Right lobe of liver (tissue), 6 donors: ENCODE data around the gene FAM83C. TPM values are rescaled to one million over a fixed set of nuclear protein-coding genes. Genes with fewer than 3 reads are reported as not detected.

Experiments
- ATAC-seq, 4 donors: fragments of 200-7000 bp; cut with Tn5 transposase; one replicate each; pipeline ENCODE4 v1.9.1; 2020; ENCODE audit warnings: mild to moderate bottlenecking in 4 of 4, moderate library complexity in 4 of 4
- DNase-seq, 3 donors: peaks; one replicate each; pipeline ENCODE4 v3.0.0-alpha.2; 2020
- H3K27ac ChIP-seq, 3 donors: fragments of 200-600 bp; one replicate each; pipeline ENCODE4 v1.8.0; 2022
- H3K27me3 ChIP-seq, 2 donors: fragments of 200-600 bp; one replicate each; pipeline ENCODE4 v1.8.0; 2022
- H3K36me3 ChIP-seq, 4 donors: fragments of 200-600 bp; sonication (generic) in 1 of 4; one replicate each; pipeline versions ENCODE4 v1.5.1 to v1.8.0; 2017 to 2022; ENCODE audit warnings: control low read depth in 1 of 4
- H3K4me1 ChIP-seq, 4 donors: fragments of 200-600 bp; sonication (generic) in 1 of 4; one replicate each; pipeline versions ENCODE4 v1.5.1 to v1.8.0; 2017 to 2022; ENCODE audit warnings: control low read depth in 1 of 4
- H3K4me3 ChIP-seq, 3 donors: fragments of 200-600 bp; one replicate each; pipeline ENCODE4 v1.8.0; 2022
- H3K9me3 ChIP-seq, 4 donors: fragments of 200-600 bp; sonication (generic) in 1 of 4; one replicate each; pipeline versions ENCODE4 v1.5.1 to v1.8.0; 2017 to 2022; ENCODE audit warnings: control low read depth in 1 of 4
- CTCF ChIP-seq, 4 donors: fragments of 200-600 bp in 3 of 4; fragments of 450-650 bp in 1 of 4; IDR thresholded peaks; one replicate each; pipeline versions ENCODE4 v1.5.1 to v1.8.0; 2016 to 2022; ENCODE audit warnings: antibody characterized with exemption in 4 of 4, mild to moderate bottlenecking in 2 of 4
- POLR2A ChIP-seq: fragments of 450-650 bp; IDR thresholded peaks from one replicate; pipeline ENCODE4 v1.6.1; 2017; ENCODE audit warnings: antibody characterized with exemption, mild to moderate bottlenecking
- WGBS: methylation state at CpG from one replicate; pipeline ENCODE4 v1.1.6; 2018; ENCODE audit warnings: low coverage, low lambda C conversion rate; ENCODE audit not compliant: insufficient coverage; ENCODE audit errors: missing lambda C conversion rate; 5-methylcytosine and 5-hydroxymethylcytosine counted together
- intact Hi-C, 2 donors: fragments of 100-400 bp; cut with DNase I; formaldehyde crosslinking; loops; one replicate each; pipeline versions ENCODE4 v1.11.2 to v1.14.1; 2022
- total RNA-seq, 6 experiments: library from RNA; depleted of rRNA in 2 of 6; stranded (reverse); fragments of >200 nt in 2 of 6; fragmentation: NEBNext Ultra II Directional in 3 of 6; extraction: Animal tissue kit (Norgen Biotek cat#: 25700) in 3 of 6; gene quantifications; one replicate each; pipeline versions ENCODE4 v1.1.0 to v1.2.4, GENCODE V29; 2016 to 2023
- donor health status: DM: no; HTN: yes; CAD: no.
- donor health status: DM: no; HTN: no; CAD: no.
- donor health status: DM: no; HTN: no; CAD: no.
- donor health status: DM: no; HTN: yes; CAD: no.
- donor health status: DM: no; HTN: yes; CAD: no.

FAM83C gene
- total RNA-seq, 6 experiments from 2014 or later, result not detected

GRCh38 chr20:35300469-35301262, 8.4 kb upstream of the FAM83C start:
- Histone ChIP-seq H3K4me1 (peaks cover 0 to 6% (median 2%) of the 10 kb centered on the region in 4 donors), H3K36me3 (no peaks in the 10 kb centered on the region), H3K27ac (no peak overlapping the region), H3K4me3 (no peak overlapping the region), H3K27me3 (no peaks in the 10 kb centered on the region), H3K9me3 (no peaks in the 10 kb centered on the region)
- WGBS, result 76% methylated on average over 4 of the region's 4 CpGs
- DNase-seq, result no peak
- no peak for ATAC-seq
- intact Hi-C loops, result loop anchor here (5.0 kb wide), 2 partner anchors 147 to 152 kb away; no protein-coding TSS in a partner anchor
- TF ChIP-seq POLR2A (no peak), CTCF (IDR thresholded peaks at IDR 0.05) (no peak)

- Histone ChIP-seq H3K9me3 (no peaks in the 10 kb centered on the region), H3K4me3 (no peak overlapping the region), H3K4me1 (peaks cover 0 to 6% (median 2%) of the 10 kb centered on the region in 4 donors), H3K27me3 (no peaks in the 10 kb centered on the region), H3K27ac (no peak overlapping the region), H3K36me3 (no peaks in the 10 kb centered on the region)
- intact Hi-C loops, result loop anchor here (5.0 kb wide), 3 partner anchors 143 to 153 kb away; no protein-coding TSS in a partner anchor
- no peak for TF ChIP-seq CTCF (IDR thresholded peaks at IDR 0.05)
- no peak for TF ChIP-seq POLR2A
- 62% methylated on average over 4 of the region's 4 CpGs for WGBS
- DNase-seq (no peak), ATAC-seq (no peak)
Observed at GRCh38 chr20:35299780-35300179, 7.6 kb upstream of the FAM83C start.

GRCh38 chr20:35298264-35298663, 6.0 kb upstream of the FAM83C start:
- Histone ChIP-seq H3K27ac (no peak overlapping the region), H3K4me3 (no peak overlapping the region), H3K36me3 (no peaks in the 10 kb centered on the region), H3K9me3 (no peaks in the 10 kb centered on the region), H3K4me1 (peaks cover 0 to 6% (median 0%) of the 10 kb centered on the region in 4 donors), H3K27me3 (no peaks in the 10 kb centered on the region)
- DNase-seq (no peak), ATAC-seq (no peak)
- 20% methylated on average over 1 of the region's 5 CpGs for WGBS
- intact Hi-C loops, result loop anchor here in 1 of 2 donors (5.0 kb wide), 1 partner anchor 144 kb away; no protein-coding TSS in a partner anchor
- TF ChIP-seq CTCF (IDR thresholded peaks at IDR 0.05) (no peak), POLR2A (no peak)

- no peak overlapping the region for H3K27ac ChIP-seq
- H3K4me3 ChIP-seq, result no peak overlapping the region
- TF ChIP-seq CTCF (IDR thresholded peaks at IDR 0.05) (no peak), POLR2A (no peak)
- H3K27me3 ChIP-seq, result no peaks in the 10 kb centered on the region
- no peaks in the 10 kb centered on the region for H3K36me3 ChIP-seq
- DNase-seq, result no peak
- peaks cover 0 to 6% (median 0%) of the 10 kb centered on the region in 4 donors for H3K4me1 ChIP-seq
- intact Hi-C loops, result loop anchor here in 1 of 2 donors (5.0 kb wide), 1 partner anchor 145 kb away; no protein-coding TSS in a partner anchor
- no peaks in the 10 kb centered on the region for H3K9me3 ChIP-seq
- no CpG with 5 or more reads among the region's 14 CpGs for WGBS
- no peak for ATAC-seq
Observed at GRCh38 chr20:35297740-35298139, 5.5 kb upstream of the FAM83C start.
